ENCODE results near the gene CCDC184. TPM values are rescaled to one million over a fixed set of nuclear protein-coding genes. Genes with fewer than 3 reads are reported as not detected.

The CCDC184 gene
- under 1 TPM; 0.25 to 0.34 TPM for total RNA-seq

DNA sequence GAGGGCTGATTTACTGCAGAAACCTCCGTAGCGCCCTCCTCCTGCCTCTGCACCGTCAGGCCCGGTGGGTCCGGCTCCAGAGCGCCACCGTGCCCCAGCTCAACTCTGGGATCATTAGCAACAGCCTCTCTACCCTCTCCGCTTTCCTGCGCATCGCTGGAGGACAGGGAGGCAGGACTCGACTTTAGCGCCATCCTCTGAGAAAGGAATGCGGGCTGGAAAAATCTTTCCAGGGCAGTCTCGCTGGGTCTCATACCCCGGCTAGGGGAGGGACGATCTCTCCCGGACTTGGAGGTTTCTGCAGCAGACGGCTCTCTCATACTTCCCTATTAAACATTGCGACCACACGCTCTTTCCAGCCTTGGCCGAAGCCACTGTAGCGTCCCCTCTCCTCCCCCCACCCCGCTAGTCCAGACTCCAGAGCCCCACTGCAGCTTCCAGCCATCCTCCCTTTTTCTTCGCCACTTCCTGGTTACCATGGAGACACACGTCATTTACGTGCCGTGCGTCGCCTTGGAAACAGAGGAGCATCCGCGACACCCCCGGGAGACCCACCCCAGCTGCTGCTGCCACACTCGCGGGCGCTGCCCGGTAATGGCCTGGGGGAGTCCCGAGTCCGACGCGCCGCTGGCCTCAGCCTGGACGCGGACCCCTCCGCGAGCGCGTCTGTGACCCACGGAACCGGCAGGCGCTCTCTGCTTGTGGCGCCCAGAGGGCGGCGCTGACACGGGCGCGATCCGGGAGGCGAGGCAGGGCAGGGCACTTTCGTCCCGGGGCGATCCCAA lies at the start of gene CCDC184:
CCDC184 (plus strand) TSS at position 554 of the 785 bp plus-strand sequence. CDS start 479 bp downstream, outside the sequence.
- Mint-ChIP-seq H3K36me3 (ENCODE audit: low read depth) (no peaks in the 10 kb centered on the region), H3K27ac (no peak within 1 kb of the TSS), H3K4me3 (peak within 1 kb of the TSS; percentile 83), H3K9me3 (no peaks in the 10 kb centered on the region), H3K27me3 (peaks cover 28% of the 10 kb centered on the region), H3K4me1 (ENCODE audit: low read depth) (peaks cover 16% of the 10 kb centered on the region)
- intact Hi-C loops (cut with micrococcal nuclease), result loop anchor here (10.0 kb wide), 1 partner anchor 432 kb away; no protein-coding TSS in a partner anchor
- POLR2A ChIA-PET, result interaction anchor here (0.8 to 1.3 kb wide), 3 partner anchors 8 to 18 kb away, joined by 3 read pairs; no protein-coding TSS in a partner anchor
- ATAC-seq (peak; percentile 70), DNase-seq (peak; percentile 77)
- CTCF ChIA-PET, result interaction anchor here (0.7 to 1.5 kb wide), 24 partner anchors 10 to 435 kb away, joined by 3 to 18 read pairs (median 3); partner anchors contain the start of genes ASB8 and PFKM
- TF ChIP-seq, protein P1, sequence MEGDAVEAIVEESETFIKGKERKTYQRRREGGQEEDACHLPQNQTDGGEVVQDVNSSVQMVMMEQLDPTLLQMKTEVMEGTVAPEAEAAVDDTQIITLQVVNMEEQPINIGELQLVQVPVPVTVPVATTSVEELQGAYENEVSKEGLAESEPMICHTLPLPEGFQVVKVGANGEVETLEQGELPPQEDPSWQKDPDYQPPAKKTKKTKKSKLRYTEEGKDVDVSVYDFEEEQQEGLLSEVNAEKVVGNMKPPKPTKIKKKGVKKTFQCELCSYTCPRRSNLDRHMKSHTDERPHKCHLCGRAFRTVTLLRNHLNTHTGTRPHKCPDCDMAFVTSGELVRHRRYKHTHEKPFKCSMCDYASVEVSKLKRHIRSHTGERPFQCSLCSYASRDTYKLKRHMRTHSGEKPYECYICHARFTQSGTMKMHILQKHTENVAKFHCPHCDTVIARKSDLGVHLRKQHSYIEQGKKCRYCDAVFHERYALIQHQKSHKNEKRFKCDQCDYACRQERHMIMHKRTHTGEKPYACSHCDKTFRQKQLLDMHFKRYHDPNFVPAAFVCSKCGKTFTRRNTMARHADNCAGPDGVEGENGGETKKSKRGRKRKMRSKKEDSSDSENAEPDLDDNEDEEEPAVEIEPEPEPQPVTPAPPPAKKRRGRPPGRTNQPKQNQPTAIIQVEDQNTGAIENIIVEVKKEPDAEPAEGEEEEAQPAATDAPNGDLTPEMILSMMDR (IDR thresholded peaks at IDR 0.05), result peak; percentile 44

DNA sequence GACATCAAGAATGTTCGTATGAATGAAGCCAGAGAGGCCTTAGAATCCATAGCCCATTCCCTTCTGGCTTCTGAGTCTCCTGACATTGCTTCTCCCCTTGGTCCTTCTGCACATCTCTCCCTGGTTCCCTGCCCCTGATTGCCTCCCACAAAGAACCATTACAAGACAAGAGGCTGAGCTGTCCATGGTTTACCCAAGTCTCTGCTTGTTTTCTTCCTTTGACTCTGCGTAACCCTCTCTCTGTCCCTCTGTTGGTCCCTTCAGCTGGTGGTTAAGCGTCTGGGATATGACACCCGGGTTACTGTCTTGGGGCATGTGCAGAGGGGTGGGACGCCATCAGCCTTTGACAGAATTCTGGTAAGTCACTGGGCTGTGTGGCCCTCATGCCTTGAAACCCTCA lies 48.4 kb upstream of the CCDC184 start:
- Mint-ChIP-seq H3K36me3 (ENCODE audit: low read depth) (peaks cover 33% of the 10 kb centered on the region), H3K9me3 (no peaks in the 10 kb centered on the region), H3K4me1 (ENCODE audit: low read depth) (no peaks in the 10 kb centered on the region), H3K4me3 (no peak overlapping the region), H3K27me3 (no peaks in the 10 kb centered on the region), H3K27ac (no peak overlapping the region)
- CTCF ChIA-PET, result no interaction called here
- intact Hi-C loops (cut with micrococcal nuclease), result no loop called here
- ATAC-seq (no peak), DNase-seq (no peak)
- TF ChIP-seq, protein P1 (IDR thresholded peaks at IDR 0.05), result no peak
- POLR2A ChIA-PET, result no interaction called here

DNA sequence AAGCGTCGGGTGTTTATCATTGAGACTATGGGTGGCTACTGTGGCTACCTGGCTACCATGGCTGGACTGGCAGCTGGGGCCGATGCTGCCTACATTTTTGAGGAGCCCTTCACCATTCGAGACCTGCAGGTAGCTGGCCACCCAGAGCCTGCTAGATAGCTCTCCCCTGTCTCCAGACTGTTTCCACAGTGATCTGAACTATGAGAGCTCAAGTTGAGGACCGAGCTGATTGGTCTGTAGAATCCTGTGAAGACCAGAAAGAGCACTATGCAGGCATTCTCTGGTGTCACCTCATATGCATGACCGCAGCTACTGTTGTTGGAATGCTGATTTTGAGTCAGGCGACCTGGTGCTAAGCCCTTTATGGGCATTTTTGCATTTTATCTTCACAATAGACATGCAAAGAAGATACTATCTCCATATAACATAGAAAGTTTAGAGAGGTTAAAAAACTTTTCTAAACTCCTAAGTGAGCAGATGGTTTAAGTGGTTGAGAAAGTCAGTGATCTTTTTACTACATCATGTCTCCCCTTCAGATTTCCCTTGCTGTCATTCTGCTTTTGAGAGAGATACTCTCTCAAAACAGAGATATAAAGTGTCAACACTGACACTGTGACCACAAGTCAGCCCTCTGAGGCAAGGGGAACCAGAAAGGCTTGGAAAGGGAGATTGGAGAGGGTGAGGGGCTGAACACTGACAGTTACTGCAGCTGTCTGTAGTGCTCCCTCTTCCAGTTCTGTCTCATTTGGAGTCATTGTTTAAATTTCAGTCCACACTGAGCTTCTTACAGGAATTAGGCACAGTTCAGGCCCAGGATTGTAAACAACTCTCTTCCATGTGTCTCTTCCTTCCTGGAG lies 40.4 kb upstream of the CCDC184 start:
- no peak for ATAC-seq
- H3K9me3 Mint-ChIP-seq, result no peaks in the 10 kb centered on the region
- H3K4me1 Mint-ChIP-seq (ENCODE audit: low read depth), result no peaks in the 10 kb centered on the region
- TF ChIP-seq, protein P1 (IDR thresholded peaks at IDR 0.05), result no peak
- intact Hi-C loops (cut with micrococcal nuclease), result no loop called here
- POLR2A ChIA-PET, result interaction anchor here (0.7 to 1.2 kb wide), 4 partner anchors 14 to 41 kb away, joined by 3 to 4 read pairs (median 4); partner anchors contain the start of gene ASB8
- no peak overlapping the region for H3K4me3 Mint-ChIP-seq
- H3K27me3 Mint-ChIP-seq, result no peaks in the 10 kb centered on the region
- peaks cover 30% of the 10 kb centered on the region for H3K36me3 Mint-ChIP-seq (ENCODE audit: low read depth)
- DNase-seq, result no peak
- no peak overlapping the region for H3K27ac Mint-ChIP-seq
- CTCF ChIA-PET, result interaction anchor here (1.0 to 1.4 kb wide), 2 partner anchors 44 to 202 kb away, joined by 3 to 4 read pairs; no protein-coding TSS in a partner anchor

DNA sequence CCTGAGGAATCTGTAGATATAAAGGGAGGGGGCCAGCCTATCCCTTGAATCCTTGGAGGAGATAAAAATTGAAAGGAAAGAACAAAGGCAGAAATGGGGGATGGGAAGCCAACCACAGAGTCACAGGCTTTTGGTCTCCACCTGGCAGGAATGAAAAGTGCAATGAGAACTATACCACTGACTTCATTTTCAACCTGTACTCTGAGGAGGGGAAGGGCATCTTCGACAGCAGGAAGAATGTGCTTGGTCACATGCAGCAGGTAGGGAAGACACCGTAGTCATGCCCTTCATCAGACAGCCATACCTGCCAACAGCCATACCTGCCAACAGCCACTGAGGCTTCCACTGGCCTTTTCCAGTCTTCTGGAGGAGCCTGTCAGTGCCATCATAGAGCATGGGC lies 39.5 kb upstream of the CCDC184 start:
- H3K9me3 Mint-ChIP-seq, result no peaks in the 10 kb centered on the region
- intact Hi-C loops (cut with micrococcal nuclease), result no loop called here
- no peak for ATAC-seq
- POLR2A ChIA-PET, result interaction anchor here (1.2 kb wide), 1 partner anchor 14 kb away, joined by 5 read pairs; the partner anchor contains the start of gene ASB8
- TF ChIP-seq, protein P1 (IDR thresholded peaks at IDR 0.05), result no peak
- no peak overlapping the region for H3K4me3 Mint-ChIP-seq
- CTCF ChIA-PET, result interaction anchor here (1.0 kb wide), 1 partner anchor 45 kb away, joined by 3 read pairs; no protein-coding TSS in a partner anchor
- peaks cover 30% of the 10 kb centered on the region for H3K36me3 Mint-ChIP-seq (ENCODE audit: low read depth)
- H3K27ac Mint-ChIP-seq, result no peak overlapping the region
- no peaks in the 10 kb centered on the region for H3K27me3 Mint-ChIP-seq
- no peak for DNase-seq
- H3K4me1 Mint-ChIP-seq (ENCODE audit: low read depth), result no peaks in the 10 kb centered on the region

Data from activated CD8-positive, alpha-beta T cell treated with anti-CD3 and anti-CD28 coated beads for 36 hours (primary cell).